Right lobe of liver (tissue), 6 donors: ENCODE data around the gene NPM1. TPM values are rescaled to one million over a fixed set of nuclear protein-coding genes. Genes with fewer than 3 reads are reported as not detected.

ENCODE experiments used
- ATAC-seq, 4 donors: fragments of 200-7000 bp; cut with Tn5 transposase; one replicate each; pipeline ENCODE4 v1.9.1; 2020; ENCODE audit warnings: mild to moderate bottlenecking in 4 of 4, moderate library complexity in 4 of 4
- DNase-seq, 3 donors: peaks; one replicate each; pipeline ENCODE4 v3.0.0-alpha.2; 2020
- H3K27ac ChIP-seq, 3 donors: fragments of 200-600 bp; one replicate each; pipeline ENCODE4 v1.8.0; 2022
- H3K27me3 ChIP-seq, 2 donors: fragments of 200-600 bp; one replicate each; pipeline ENCODE4 v1.8.0; 2022
- H3K36me3 ChIP-seq, 4 donors: fragments of 200-600 bp; sonication (generic) in 1 of 4; one replicate each; pipeline versions ENCODE4 v1.5.1 to v1.8.0; 2017 to 2022; ENCODE audit warnings: control low read depth in 1 of 4
- H3K4me1 ChIP-seq, 4 donors: fragments of 200-600 bp; sonication (generic) in 1 of 4; one replicate each; pipeline versions ENCODE4 v1.5.1 to v1.8.0; 2017 to 2022; ENCODE audit warnings: control low read depth in 1 of 4
- H3K4me3 ChIP-seq, 3 donors: fragments of 200-600 bp; one replicate each; pipeline ENCODE4 v1.8.0; 2022
- H3K9me3 ChIP-seq, 4 donors: fragments of 200-600 bp; sonication (generic) in 1 of 4; one replicate each; pipeline versions ENCODE4 v1.5.1 to v1.8.0; 2017 to 2022; ENCODE audit warnings: control low read depth in 1 of 4
- CTCF ChIP-seq, 4 donors: fragments of 200-600 bp in 3 of 4; fragments of 450-650 bp in 1 of 4; IDR thresholded peaks; one replicate each; pipeline versions ENCODE4 v1.5.1 to v1.8.0; 2016 to 2022; ENCODE audit warnings: antibody characterized with exemption in 4 of 4, mild to moderate bottlenecking in 2 of 4
- POLR2A ChIP-seq: fragments of 450-650 bp; IDR thresholded peaks from one replicate; pipeline ENCODE4 v1.6.1; 2017; ENCODE audit warnings: antibody characterized with exemption, mild to moderate bottlenecking
- WGBS: methylation state at CpG from one replicate; pipeline ENCODE4 v1.1.6; 2018; ENCODE audit warnings: low coverage, low lambda C conversion rate; ENCODE audit not compliant: insufficient coverage; ENCODE audit errors: missing lambda C conversion rate; 5-methylcytosine and 5-hydroxymethylcytosine counted together
- intact Hi-C, 2 donors: fragments of 100-400 bp; cut with DNase I; formaldehyde crosslinking; loops; one replicate each; pipeline versions ENCODE4 v1.11.2 to v1.14.1; 2022
- total RNA-seq, 6 experiments: library from RNA; depleted of rRNA in 2 of 6; stranded (reverse); fragments of >200 nt in 2 of 6; fragmentation: NEBNext Ultra II Directional in 3 of 6; extraction: Animal tissue kit (Norgen Biotek cat#: 25700) in 3 of 6; gene quantifications; one replicate each; pipeline versions ENCODE4 v1.1.0 to v1.2.4, GENCODE V29; 2016 to 2023
- donor health status: DM: no; HTN: yes; CAD: no.
- donor health status: DM: no; HTN: no; CAD: no.
- donor health status: DM: no; HTN: no; CAD: no.
- donor health status: DM: no; HTN: yes; CAD: no.
- donor health status: DM: no; HTN: yes; CAD: no.

NPM1 gene
- total RNA-seq, 6 experiments from 2014 or later = 196 to 310 (median 258) TPM

- H3K36me3 ChIP-seq = peaks cover 0 to 4% (median 0%) of the 10 kb centered on the region in 4 donors
- H3K27ac ChIP-seq = no peak overlapping the region
- 91% methylated on average over 13 of the region's 25 CpGs for WGBS
- peaks cover 0 to 26% (median 7%) of the 10 kb centered on the region in 4 donors for H3K4me1 ChIP-seq
- no peaks in the 10 kb centered on the region for H3K9me3 ChIP-seq
- DNase-seq = no peak
- intact Hi-C loops = no loop called here
- H3K27me3 ChIP-seq = no peaks in the 10 kb centered on the region
- no peak for TF ChIP-seq CTCF (IDR thresholded peaks at IDR 0.05)
- no peak for TF ChIP-seq POLR2A
- H3K4me3 ChIP-seq = no peak overlapping the region
- no peak for ATAC-seq
Measured at GRCh38 chr5:171386006-171386671, 1.5 kb upstream of the NPM1 start.

GRCh38 chr5:171386861-171387344 lies 746 bp upstream of the NPM1 start:
- WGBS = 9% methylated on average over 20 of the region's 20 CpGs
- intact Hi-C loops = no loop called here
- TF ChIP-seq POLR2A (no peak), CTCF (IDR thresholded peaks at IDR 0.05) (no peak)
- H3K27me3 ChIP-seq = no peaks in the 10 kb centered on the region
- DNase-seq (no peak), ATAC-seq (no peak)
- peaks cover 0 to 11% (median under 1%) of the 10 kb centered on the region in 4 donors for H3K36me3 ChIP-seq
- peak overlapping the region; percentile 75 to 89 (median 88) for H3K27ac ChIP-seq
- H3K4me3 ChIP-seq = peak overlapping the region; percentile 91 to 100 (median 92)
- peaks cover 0 to 26% (median 7%) of the 10 kb centered on the region in 4 donors for H3K4me1 ChIP-seq
- H3K9me3 ChIP-seq = no peaks in the 10 kb centered on the region

GRCh38 chr5:171387970-171388815 lies 544 bp downstream of the NPM1 start:
- H3K4me3 ChIP-seq = peak overlapping the region; percentile 91 to 100 (median 92)
- H3K27ac ChIP-seq = peak overlapping the region; percentile 71 to 87 (median 78)
- ATAC-seq = peak; percentile 50 to 57 (median 52)
- no peaks in the 10 kb centered on the region for H3K9me3 ChIP-seq
- peaks cover 4 to 24% (median 9%) of the 10 kb centered on the region in 4 donors for H3K36me3 ChIP-seq
- peaks cover 0 to 26% (median 7%) of the 10 kb centered on the region in 4 donors for H3K4me1 ChIP-seq
- 3% methylated on average over 5 of the region's 56 CpGs for WGBS
- TF ChIP-seq CTCF (IDR thresholded peaks at IDR 0.05) (no peak), POLR2A (no peak)
- peak; percentile 77 to 81 (median 80) for DNase-seq
- no peaks in the 10 kb centered on the region for H3K27me3 ChIP-seq
- intact Hi-C loops = no loop called here

GRCh38 chr5:171388816-171389168 lies 1.1 kb downstream of the NPM1 start:
- peaks cover 0 to 26% (median 7%) of the 10 kb centered on the region in 4 donors for H3K4me1 ChIP-seq
- peaks cover 5 to 30% (median 12%) of the 10 kb centered on the region in 4 donors for H3K36me3 ChIP-seq
- TF ChIP-seq POLR2A (no peak), CTCF (IDR thresholded peaks at IDR 0.05) (no peak)
- 9% methylated on average over 14 of the region's 14 CpGs for WGBS
- no peaks in the 10 kb centered on the region for H3K9me3 ChIP-seq
- H3K4me3 ChIP-seq = peak overlapping the region; percentile 91 to 100 (median 92)
- ATAC-seq = no peak
- no peak for DNase-seq
- no peak overlapping the region for H3K27ac ChIP-seq
- no peaks in the 10 kb centered on the region for H3K27me3 ChIP-seq
- intact Hi-C loops = no loop called here
